CD4-positive, alpha-beta T cell (primary cell): ENCODE measurements around the gene ERVK3-1. TPM values are rescaled to one million over a fixed set of nuclear protein-coding genes. Genes with fewer than 3 reads are reported as not detected.

Source experiments
- ATAC-seq: fragments of 200-7000 bp; cut with Tn5 transposase; one replicate; pipeline ENCODE4 v1.10.0; 2022; ENCODE audit warnings: mild to moderate bottlenecking; ENCODE audit not compliant: poor library complexity
- CTCF ChIA-PET: fragments of 350-600 bp; sonication (Branson Sonifier 250); formaldehyde crosslinking; loops from one replicate; lab custom pipeline; 2021; ENCODE audit warnings: antibody characterized with exemption, inconsistent platforms; lab: Charles Lee
- POLR2A ChIA-PET: fragments of 350-600 bp; sonication (Branson Sonifier 250); formaldehyde crosslinking; loops from one replicate; lab custom pipeline; 2021; ENCODE audit warnings: antibody characterized with exemption, inconsistent platforms; lab: Charles Lee
- DNase-seq, 14 experiments: peaks; one replicate each; pipeline ENCODE4 v3.0.0-alpha.2; 2013 to 2020; ENCODE audit warnings: mixed read lengths in 2 of 14
- H3K27ac ChIP-seq, 2 donors: one replicate each; pipeline versions ENCODE4 v1.5.1 to v1.7.0; 2013; ENCODE audit warnings: low read length in 2 of 2, low read depth in 1 of 2, mild to moderate bottlenecking in 1 of 2
- H3K27me3 ChIP-seq, 2 experiments: 1 replicate in 1 of 2; 2 replicates in 1 of 2; pipeline versions ENCODE4 v1.6.1 to v1.7.0; 2013; ENCODE audit warnings: low read length in 2 of 2, control low read depth in 1 of 2, mild to moderate bottlenecking in 1 of 2, moderate library complexity in 1 of 2; ENCODE audit not compliant: insufficient read depth in 2 of 2, control insufficient read depth in 1 of 2
- H3K36me3 ChIP-seq: one replicate; pipeline ENCODE4 v1.6.1; 2013; ENCODE audit warnings: low read length, control low read depth; ENCODE audit not compliant: insufficient read depth
- H3K4me1 ChIP-seq: one replicate; pipeline ENCODE4 v1.6.1; 2013; ENCODE audit warnings: low read length, control low read depth; ENCODE audit not compliant: insufficient read depth
- H3K4me3 ChIP-seq: one replicate; pipeline ENCODE4 v1.5.1; 2013; ENCODE audit warnings: mild to moderate bottlenecking, low read length, moderate library complexity
- H3K9me3 ChIP-seq, 2 experiments: 1 replicate in 1 of 2; 2 replicates in 1 of 2; pipeline versions ENCODE4 v1.6.1 to v1.7.0; 2013; ENCODE audit warnings: low read length in 2 of 2, mild to moderate bottlenecking in 2 of 2, control low read depth in 1 of 2, moderate library complexity in 1 of 2; ENCODE audit not compliant: control insufficient read depth in 1 of 2, insufficient read depth in 1 of 2
- H3K27ac Mint-ChIP-seq: one replicate; pipeline ENCODE4 v1.8.0; 2020; ENCODE audit warnings: mixed read lengths
- H3K27me3 Mint-ChIP-seq: one replicate; pipeline ENCODE4 v1.8.0; 2021; ENCODE audit warnings: mixed read lengths
- H3K36me3 Mint-ChIP-seq: one replicate; pipeline ENCODE4 v1.8.0; 2021; ENCODE audit warnings: low read depth, mixed read lengths
- H3K4me1 Mint-ChIP-seq: one replicate; pipeline ENCODE4 v1.8.0; 2021; ENCODE audit warnings: low read depth, mixed read lengths
- H3K4me3 Mint-ChIP-seq: one replicate; pipeline ENCODE4 v1.8.0; 2020; ENCODE audit warnings: mild to moderate bottlenecking, mixed read lengths
- H3K9me3 Mint-ChIP-seq: one replicate; pipeline ENCODE4 v1.8.0; 2020; ENCODE audit warnings: mixed read lengths
- CTCF ChIP-seq: fragments of 200-600 bp; IDR thresholded peaks from one replicate; pipeline ENCODE4 v1.8.0; 2022; ENCODE audit warnings: antibody characterized with exemption, mild to moderate bottlenecking
- intact Hi-C, 2 experiments: fragments of 100-400 bp; cut with DNase I in 1 of 2; cut with micrococcal nuclease in 1 of 2; formaldehyde crosslinking; loops; one replicate each; pipeline versions ENCODE4 v1.15.1 to v1.9.0; 2023 to 2025; cut with DNase I, micrococcal nuclease
- total RNA-seq, 174 experiments: library from RNA in 2 of 174; stranded (reverse) in 2 of 174; gene quantifications; one replicate each; pipeline ENCODE4 v1.2.3 and lab custom pipeline; 2021 to 2026

Gene ERVK3-1
- total RNA-seq, 2 experiments from 2014 or later: 150 to 153 TPM

- Histone ChIP-seq H3K4me3 (no peak overlapping the region), H3K27ac (no peak overlapping the region), H3K4me1 (no peaks in the 10 kb centered on the region), H3K36me3 (peaks cover 59% of the 10 kb centered on the region), H3K9me3 (peaks cover 93 to 98% of the 10 kb centered on the region in 2 experiments), H3K27me3 (no peaks in the 10 kb centered on the region)
- H3K27me3 Mint-ChIP-seq: no peaks in the 10 kb centered on the region
- CTCF ChIA-PET: no interaction called here
- POLR2A ChIA-PET: interaction anchor here (0.6 kb wide), 1 partner anchor 79 kb away, joined by 3 read pairs; the partner anchor contains the start of gene ZNF274
- no peak for ATAC-seq
- peaks cover 96% of the 10 kb centered on the region for H3K36me3 Mint-ChIP-seq
- H3K27ac Mint-ChIP-seq: no peak overlapping the region
- peaks cover 7% of the 10 kb centered on the region for H3K9me3 Mint-ChIP-seq
- H3K4me1 Mint-ChIP-seq: no peaks in the 10 kb centered on the region
- TF ChIP-seq CTCF: no peak
- no peak overlapping the region for H3K4me3 Mint-ChIP-seq
- no peak for DNase-seq
- intact Hi-C loops: no loop called here
These were observed 42.9 kb upstream of the ERVK3-1 start for GRCh38 chr19:58261968-58262921.

DNA sequence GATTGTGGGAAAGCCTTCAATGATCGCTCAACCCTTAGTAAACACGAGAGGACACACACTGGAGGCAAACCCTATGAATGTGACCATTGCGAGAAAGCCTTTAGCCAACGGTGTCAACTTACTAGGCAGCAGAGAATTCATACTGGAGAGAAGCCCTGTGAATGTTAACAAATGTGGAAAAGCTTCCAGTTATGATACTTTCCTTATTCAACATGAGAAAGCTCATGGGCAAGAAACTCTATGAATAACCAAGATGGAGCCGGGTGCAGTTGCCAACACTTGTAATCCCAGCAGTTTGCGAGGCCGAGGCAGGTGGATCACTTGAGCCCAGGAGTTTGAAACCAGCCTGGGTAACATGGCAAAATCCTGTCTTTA lies 42.3 kb upstream of the ERVK3-1 start:
- POLR2A ChIA-PET: interaction anchor here (0.6 kb wide), 1 partner anchor 80 kb away, joined by 3 read pairs; the partner anchor contains the start of gene ZNF274
- H3K36me3 Mint-ChIP-seq: peaks cover 90% of the 10 kb centered on the region
- CTCF ChIA-PET: no interaction called here
- peaks cover 7% of the 10 kb centered on the region for H3K9me3 Mint-ChIP-seq
- no peaks in the 10 kb centered on the region for H3K4me1 Mint-ChIP-seq
- Histone ChIP-seq H3K9me3 (peaks cover 92 to 93% of the 10 kb centered on the region in 2 experiments), H3K36me3 (peaks cover 52% of the 10 kb centered on the region), H3K4me3 (no peak overlapping the region), H3K27ac (no peak overlapping the region), H3K4me1 (no peaks in the 10 kb centered on the region), H3K27me3 (no peaks in the 10 kb centered on the region)
- TF ChIP-seq CTCF: no peak
- intact Hi-C loops: no loop called here
- no peak for DNase-seq
- H3K4me3 Mint-ChIP-seq: no peak overlapping the region
- no peak overlapping the region for H3K27ac Mint-ChIP-seq
- H3K27me3 Mint-ChIP-seq: no peaks in the 10 kb centered on the region
- no peak for ATAC-seq

DNA sequence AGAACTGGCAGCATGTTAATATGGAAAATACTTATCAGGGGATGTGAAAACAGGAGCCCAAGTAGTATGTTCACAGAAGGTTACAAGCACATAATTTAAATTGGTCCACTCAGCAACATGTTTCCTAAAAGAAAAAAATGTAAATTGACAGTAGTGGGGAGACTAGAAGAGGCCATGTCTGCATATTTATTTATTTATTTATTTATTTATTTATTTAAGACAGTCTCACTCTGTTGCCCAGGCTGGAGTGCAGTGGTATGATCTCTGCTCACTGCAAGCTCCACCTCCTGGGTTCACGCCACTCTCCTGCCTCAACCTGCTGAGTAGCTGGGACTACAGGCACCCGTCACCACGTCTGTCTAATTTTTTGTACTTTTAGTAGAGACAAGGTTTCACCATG lies 40.1 kb upstream of the ERVK3-1 start:
- ATAC-seq: no peak
- DNase-seq: no peak
- intact Hi-C loops: no loop called here
- no peak overlapping the region for H3K4me3 Mint-ChIP-seq
- H3K36me3 Mint-ChIP-seq: peaks cover 82% of the 10 kb centered on the region
- no peak overlapping the region for H3K27ac ChIP-seq
- peaks cover 6% of the 10 kb centered on the region for H3K9me3 Mint-ChIP-seq
- H3K27ac Mint-ChIP-seq: no peak overlapping the region
- no peaks in the 10 kb centered on the region for H3K4me1 Mint-ChIP-seq
- CTCF ChIA-PET: no interaction called here
- TF ChIP-seq CTCF: no peak
- H3K4me3 ChIP-seq: no peak overlapping the region
- H3K27me3 Mint-ChIP-seq: no peaks in the 10 kb centered on the region
- peaks cover 36% of the 10 kb centered on the region for H3K36me3 ChIP-seq
- POLR2A ChIA-PET: no interaction called here
- no peaks in the 10 kb centered on the region for H3K4me1 ChIP-seq
- no peaks in the 10 kb centered on the region for H3K27me3 ChIP-seq
- peaks cover 89 to 93% of the 10 kb centered on the region in 2 experiments for H3K9me3 ChIP-seq
